ENCODE data around the gene TSEN15. TPM values are rescaled to one million over a fixed set of nuclear protein-coding genes. Genes with fewer than 3 reads are reported as not detected.

The TSEN15 gene
- total RNA-seq, 1 donor from 2014 or later = 14.3 TPM

GRCh38 chr1:184113251-184113650 is 61.7 kb downstream of the TSEN15 start:
- intact Hi-C loops (cut with DNase I) = no loop called here
- Histone ChIP-seq H3K9me3 (no peaks in the 10 kb centered on the region), H3K4me1 (no peaks in the 10 kb centered on the region), H3K27ac (no peak overlapping the region), H3K4me3 (no peak overlapping the region), H3K36me3 (no peaks in the 10 kb centered on the region), H3K27me3 (no peaks in the 10 kb centered on the region)
- TF ChIP-seq CTCF (IDR thresholded peaks at IDR 0.05) = no peak
- DNase-seq (ENCODE audit: low spot score in 2 of 2) = no peak

DNA sequence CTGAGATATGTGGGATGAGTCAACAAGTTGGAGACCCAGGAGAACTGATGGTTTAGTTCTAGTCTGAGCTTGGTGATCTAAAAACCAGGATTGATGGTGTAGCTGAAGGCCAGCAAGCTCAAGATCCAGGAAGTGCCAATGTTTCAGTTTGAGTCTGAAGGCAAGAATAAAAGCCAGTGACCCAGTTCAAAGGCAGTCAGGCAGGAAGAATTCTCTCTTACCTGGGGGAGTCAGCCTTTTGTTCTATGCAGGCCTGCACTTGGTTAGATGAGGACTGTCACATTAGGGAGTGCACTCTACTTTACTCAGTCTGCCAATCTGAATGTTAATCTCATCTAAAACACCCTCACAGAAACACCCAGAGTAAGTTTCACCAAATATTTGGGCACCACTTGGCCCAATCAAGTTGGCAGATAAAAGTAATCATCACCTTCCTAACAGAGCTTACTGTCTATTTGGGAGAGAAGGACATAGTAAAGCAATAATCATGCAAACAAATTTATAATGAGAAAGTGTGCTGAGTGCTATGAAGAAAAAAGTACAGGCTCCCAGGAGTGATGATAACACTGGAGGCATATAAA is 63.4 kb downstream of the TSEN15 start:
- intact Hi-C loops (cut with DNase I) = no loop called here
- Histone ChIP-seq H3K4me1 (no peaks in the 10 kb centered on the region), H3K27ac (no peak overlapping the region), H3K36me3 (no peaks in the 10 kb centered on the region), H3K9me3 (no peaks in the 10 kb centered on the region), H3K27me3 (no peaks in the 10 kb centered on the region), H3K4me3 (no peak overlapping the region)
- DNase-seq (ENCODE audit: low spot score in 2 of 2) = no peak
- TF ChIP-seq CTCF (IDR thresholded peaks at IDR 0.05) = no peak

- no peaks in the 10 kb centered on the region for H3K27me3 ChIP-seq
- H3K27ac ChIP-seq = no peak overlapping the region
- intact Hi-C loops (cut with DNase I) = no loop called here
- H3K36me3 ChIP-seq = no peaks in the 10 kb centered on the region
- H3K4me3 ChIP-seq = no peak overlapping the region
- DNase-seq (ENCODE audit: low spot score in 2 of 2) = no peak
- no peaks in the 10 kb centered on the region for H3K9me3 ChIP-seq
- H3K4me1 ChIP-seq = no peaks in the 10 kb centered on the region
- no peak for TF ChIP-seq CTCF (IDR thresholded peaks at IDR 0.05)
These were observed 64.8 kb downstream of the TSEN15 start for GRCh38 chr1:184116287-184116686.

GRCh38 chr1:184118046-184118445 is 66.5 kb downstream of the TSEN15 start:
- DNase-seq (ENCODE audit: low spot score in 2 of 2) = no peak
- no peaks in the 10 kb centered on the region for H3K4me1 ChIP-seq
- no peak overlapping the region for H3K4me3 ChIP-seq
- H3K9me3 ChIP-seq = no peaks in the 10 kb centered on the region
- intact Hi-C loops (cut with DNase I) = no loop called here
- no peak for TF ChIP-seq CTCF (IDR thresholded peaks at IDR 0.05)
- no peaks in the 10 kb centered on the region for H3K27me3 ChIP-seq
- H3K27ac ChIP-seq = no peak overlapping the region
- H3K36me3 ChIP-seq = no peaks in the 10 kb centered on the region

Other genes starting within 250 kb of the TSEN15 start
- gene RGL1, start 246.6 kb upstream of the TSEN15 start, total RNA-seq = 23.1 TPM
- gene COLGALT2, start 14.0 kb upstream of the TSEN15 start, total RNA-seq = 11.7 TPM